Cardiac muscle cell (in vitro differentiated cells and primary cell): ENCODE measurements around the gene DHX58. TPM values are rescaled to one million over a fixed set of nuclear protein-coding genes. Genes with fewer than 3 reads are reported as not detected.

Source experiments
- DNase-seq, 2 donors: peaks; one replicate each; pipeline versions ENCODE4 v3.0.0 to v3.0.0-alpha.2; 2010 to 2017; ENCODE audit warnings: low read depth in 1 of 2, low spot score in 1 of 2
- H3K27ac ChIP-seq: fragments of 200-600 bp; sonication (generic); 2 replicates; pipeline ENCODE4 v1.5.1; 2016
- H3K27me3 ChIP-seq: fragments of 200-600 bp; sonication (generic); 2 replicates; pipeline ENCODE4 v1.6.0; 2016; ENCODE audit warnings: control low read depth
- H3K36me3 ChIP-seq: fragments of 200-600 bp; sonication (generic); 2 replicates; pipeline ENCODE4 v1.5.1; 2016; ENCODE audit warnings: control low read depth
- H3K4me1 ChIP-seq: fragments of 200-600 bp; sonication (generic); 2 replicates; pipeline ENCODE4 v1.8.1; 2017; ENCODE audit warnings: low read depth, mild to moderate bottlenecking, mixed run types
- H3K4me3 ChIP-seq: fragments of 200-600 bp; sonication (generic); 2 replicates; pipeline ENCODE4 v1.5.1; 2016; ENCODE audit warnings: mild to moderate bottlenecking
- H3K9me3 ChIP-seq: fragments of 200-600 bp; sonication (generic); 2 replicates; pipeline ENCODE4 v1.5.1; 2017; ENCODE audit warnings: low read depth, mild to moderate bottlenecking, control low read depth
- CTCF ChIP-seq: IDR thresholded peaks from 2 replicates; pipeline ENCODE4 v1.5.1; 2012; ENCODE audit warnings: low read depth, mild to moderate bottlenecking, low read length
- polyA plus RNA-seq: library from polyadenylated mRNA; unstranded; fragments of >200 nt; fragmentation: Nextera tagmentation; extraction: Ambion mirVana; gene quantifications from 2 replicates; pipeline ENCODE4 v1.2.1, GENCODE V29; 2016
- total RNA-seq: library from RNA; depleted of rRNA; stranded (reverse); fragments of >200 nt; gene quantifications from 2 replicates; pipeline ENCODE4 v1.2.3, GENCODE V29; 2016

DHX58 gene
- total and polyA plus RNA-seq, 2 experiments from 2014 or later: 0.42 TPM; not detected in 1

GRCh38 chr17:42068979-42069378 is 43.5 kb downstream of the DHX58 start:
- Histone ChIP-seq H3K4me3 (no peak overlapping the region), H3K27ac (no peak overlapping the region), H3K9me3 (no peaks in the 10 kb centered on the region), H3K27me3 (peaks cover 18% of the 10 kb centered on the region), H3K36me3 (no peaks in the 10 kb centered on the region), H3K4me1 (no peaks in the 10 kb centered on the region)
- DNase-seq: no peak
- no peak for TF ChIP-seq CTCF

GRCh38 chr17:42067371-42068091 is 45.0 kb downstream of the DHX58 start:
- Histone ChIP-seq H3K27me3 (peaks cover 12% of the 10 kb centered on the region), H3K36me3 (no peaks in the 10 kb centered on the region), H3K4me3 (no peak overlapping the region), H3K4me1 (peaks cover 4% of the 10 kb centered on the region), H3K9me3 (no peaks in the 10 kb centered on the region), H3K27ac (no peak overlapping the region)
- DNase-seq: peak; percentile 56 to 68
- peak; percentile 96 for TF ChIP-seq CTCF

- H3K9me3 ChIP-seq: no peaks in the 10 kb centered on the region
- H3K36me3 ChIP-seq: no peaks in the 10 kb centered on the region
- H3K4me1 ChIP-seq: peaks cover 4% of the 10 kb centered on the region
- no peak for DNase-seq
- no peak overlapping the region for H3K4me3 ChIP-seq
- H3K27me3 ChIP-seq: no peaks in the 10 kb centered on the region
- no peak overlapping the region for H3K27ac ChIP-seq
- no peak for TF ChIP-seq CTCF
Observed at GRCh38 chr17:42065201-42065600, 47.3 kb downstream of the DHX58 start.

GRCh38 chr17:42062681-42063080 is 49.8 kb downstream of the DHX58 start:
- no peak for TF ChIP-seq CTCF
- Histone ChIP-seq H3K27ac (no peak overlapping the region), H3K4me3 (no peak overlapping the region), H3K36me3 (no peaks in the 10 kb centered on the region), H3K4me1 (peaks cover 4% of the 10 kb centered on the region), H3K9me3 (no peaks in the 10 kb centered on the region), H3K27me3 (no peaks in the 10 kb centered on the region)
- no peak for DNase-seq

- no peak for DNase-seq
- TF ChIP-seq CTCF: no peak
Observed at GRCh38 chr17:42061646-42062487, 50.6 kb downstream of the DHX58 start.

More at GRCh38 chr17:42061646-42062487, 50.6 kb downstream of the DHX58 start:
- Histone ChIP-seq H3K4me1 (peaks cover 4% of the 10 kb centered on the region), H3K9me3 (no peaks in the 10 kb centered on the region), H3K27me3 (no peaks in the 10 kb centered on the region), H3K4me3 (no peak overlapping the region), H3K36me3 (no peaks in the 10 kb centered on the region), H3K27ac (no peak overlapping the region)
